NCI-H146 (cell line): ENCODE data around the gene DOCK2.
"Not testable (repeated sequence)": the region's sequence is repeated elsewhere in the genome, so short reads cannot be mapped to it uniquely, and the experiment has no call there.

Source experiments
- DNase-seq: peaks from one replicate; lab custom pipeline; 2025; lab: John Stamatoyannopoulos, UW

DOCK2 gene

DNA sequence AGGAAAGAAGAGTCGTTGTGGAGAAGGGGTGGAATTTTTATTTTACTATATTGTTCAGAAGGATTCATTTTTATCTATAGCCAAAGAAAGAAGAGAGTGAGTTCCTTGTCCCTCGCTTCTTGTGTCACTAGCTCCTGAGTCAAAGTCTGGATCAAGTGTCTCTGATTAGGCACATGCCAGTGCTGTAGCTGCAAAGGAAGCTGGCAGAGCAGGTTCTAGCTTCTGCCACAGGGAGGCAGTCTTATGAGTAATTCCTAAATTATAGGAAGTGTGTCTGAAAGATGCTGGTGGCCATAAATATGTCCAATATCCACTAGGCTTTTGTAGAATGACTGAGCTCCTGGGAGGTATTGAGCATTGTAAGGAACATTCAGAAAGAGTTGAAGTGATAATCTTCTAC is 84.7 kb downstream of the DOCK2 start:
- DNase-seq = no peak

DNA sequence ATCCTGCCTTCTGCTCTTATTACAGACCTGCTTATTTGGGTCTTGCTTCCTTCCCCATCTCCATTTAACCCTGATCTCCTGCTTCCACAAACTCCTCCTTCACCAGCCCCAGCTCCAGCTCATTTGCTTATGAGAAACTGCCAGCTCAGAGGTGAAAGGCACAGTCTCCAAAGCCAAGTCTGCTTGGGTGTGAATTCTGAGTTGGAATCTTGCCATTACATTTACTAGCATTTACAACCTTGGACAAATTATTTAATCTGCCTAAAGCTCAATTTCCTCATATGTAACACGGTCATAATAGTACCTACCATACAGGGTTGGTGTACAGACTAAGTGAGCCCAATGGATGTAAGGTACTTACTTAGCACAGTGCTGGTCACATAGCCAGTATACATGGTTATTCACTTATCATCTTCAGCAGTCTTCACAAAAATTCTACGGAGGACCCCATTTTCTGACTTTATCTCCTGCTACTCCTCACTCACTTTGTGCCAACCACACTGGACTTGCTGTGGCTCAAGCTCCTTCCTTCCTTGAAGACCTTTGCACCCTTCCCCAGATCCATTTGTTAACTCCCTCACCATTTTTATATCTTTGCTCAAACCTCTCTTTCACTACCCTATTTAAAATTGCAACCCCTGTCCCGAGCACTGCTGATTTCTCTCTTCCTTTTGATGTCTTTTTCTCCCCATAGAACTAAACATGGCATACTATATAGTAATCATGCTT is 86.2 kb downstream of the DOCK2 start:
- DNase-seq = no peak

DNA sequence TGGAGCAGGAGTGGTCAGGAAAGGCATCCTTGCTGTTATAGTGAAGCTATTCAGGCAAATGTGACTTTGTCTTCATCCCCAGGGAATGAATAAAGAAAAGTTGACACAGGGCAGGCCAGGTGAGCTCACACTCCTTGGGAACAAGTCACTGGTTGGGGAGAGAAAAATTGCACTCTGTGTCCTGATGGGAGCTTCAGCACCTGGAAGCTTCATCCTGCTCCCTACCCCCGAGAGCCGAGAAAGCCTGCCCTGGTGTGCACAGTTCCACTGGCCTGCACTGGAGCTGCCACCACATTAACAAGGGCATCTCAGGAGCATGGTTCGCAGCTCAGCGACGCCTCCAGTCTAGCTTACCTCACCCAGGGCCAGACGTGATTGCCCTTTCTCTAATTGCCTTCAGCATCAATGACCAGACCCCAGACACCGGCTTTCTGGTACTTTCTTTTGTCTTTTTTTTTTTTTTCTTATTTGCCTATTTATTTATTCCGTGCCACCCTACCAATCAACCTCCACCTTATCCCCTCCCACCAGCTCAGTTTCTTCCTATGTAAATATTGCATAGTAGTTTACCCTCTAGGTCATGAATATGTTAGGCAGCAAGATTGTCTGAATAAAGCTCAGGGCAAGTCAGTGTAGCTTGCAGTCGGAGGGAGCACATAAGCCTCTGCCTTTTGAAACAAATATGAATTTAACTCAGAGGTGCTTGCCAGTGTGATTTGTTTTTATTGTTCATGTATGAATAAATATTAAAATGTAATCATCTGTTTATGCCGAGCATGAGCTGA is 87.4 kb downstream of the DOCK2 start:
- no peak for DNase-seq

DNA sequence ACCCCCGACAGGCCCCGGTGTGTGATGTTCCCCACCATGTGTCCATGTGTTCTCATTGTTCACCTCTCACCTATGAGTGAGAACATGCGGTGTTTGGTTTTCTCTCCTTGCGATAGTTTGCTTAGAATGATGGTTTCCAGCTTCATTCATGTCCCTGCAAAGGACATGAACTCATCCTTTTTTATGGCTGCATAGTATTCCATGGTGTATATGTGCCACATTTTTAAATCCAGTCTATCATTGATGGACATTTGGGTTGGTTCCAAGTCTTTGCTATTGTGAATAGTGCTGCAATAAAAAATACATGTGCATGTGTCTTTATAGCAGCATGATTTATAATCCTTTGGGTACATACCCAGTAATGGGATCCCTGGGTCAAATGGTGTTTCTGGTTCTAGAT is 88.6 kb downstream of the DOCK2 start:
- DNase-seq = not testable (repeated sequence)

DNA sequence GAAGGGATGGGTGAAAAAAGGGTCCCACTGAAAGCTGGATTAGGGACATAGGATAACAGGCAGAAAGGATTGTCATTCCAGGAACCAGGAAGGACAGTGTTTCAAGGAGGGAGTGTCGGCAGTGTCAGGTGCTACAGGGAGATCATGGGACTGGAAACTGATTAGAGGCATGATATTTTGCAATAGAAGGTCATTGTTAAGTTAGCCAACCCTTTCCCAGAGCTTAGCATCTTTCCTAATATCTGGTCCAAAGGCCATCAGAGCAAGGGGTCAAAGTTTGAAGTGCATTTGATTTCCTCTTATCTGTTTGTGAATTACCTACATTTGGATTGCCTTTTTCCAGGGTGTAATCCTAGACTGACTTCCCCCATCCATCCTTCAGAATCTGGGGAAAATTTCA is 91.3 kb downstream of the DOCK2 start:
- no peak for DNase-seq

DNA sequence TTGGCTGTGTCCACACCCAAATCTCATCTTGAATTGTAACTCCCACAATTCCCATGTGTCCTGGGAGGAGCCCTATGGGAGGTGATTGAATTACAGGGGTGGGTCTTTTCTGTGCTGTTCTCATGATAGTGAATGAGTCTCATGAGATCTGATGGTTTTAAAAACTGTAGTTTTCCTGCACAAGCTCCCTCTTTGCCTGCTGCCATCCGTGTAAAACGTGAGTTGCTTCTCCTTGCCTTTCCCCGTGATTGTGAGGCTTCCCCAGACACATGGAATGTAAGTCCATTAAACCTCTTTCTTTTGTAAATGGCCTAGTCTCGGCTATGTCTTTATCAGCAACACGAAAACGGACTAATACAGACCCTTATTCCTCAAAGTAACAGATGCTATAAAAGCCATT is 94.1 kb downstream of the DOCK2 start:
- DNase-seq = no peak

DNA sequence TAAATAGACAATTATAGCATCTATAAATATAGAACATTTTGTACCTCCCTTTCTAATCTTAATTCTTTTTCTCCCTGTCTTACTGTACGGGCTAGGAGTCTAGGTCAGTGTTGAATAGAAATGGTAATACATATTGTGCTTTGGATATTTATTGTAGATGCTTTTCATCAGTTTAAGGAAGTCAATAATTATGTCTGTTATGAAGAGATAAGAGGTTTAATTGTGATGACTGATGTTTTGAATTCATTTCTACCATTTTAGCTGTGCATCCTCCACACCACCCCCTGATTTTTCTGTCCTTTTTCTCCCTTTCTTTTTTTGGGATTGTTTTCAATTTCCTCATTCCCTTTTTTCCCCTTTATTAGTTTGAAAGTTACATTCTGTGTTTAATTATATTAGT is 95.8 kb downstream of the DOCK2 start:
- no peak for DNase-seq

DNA sequence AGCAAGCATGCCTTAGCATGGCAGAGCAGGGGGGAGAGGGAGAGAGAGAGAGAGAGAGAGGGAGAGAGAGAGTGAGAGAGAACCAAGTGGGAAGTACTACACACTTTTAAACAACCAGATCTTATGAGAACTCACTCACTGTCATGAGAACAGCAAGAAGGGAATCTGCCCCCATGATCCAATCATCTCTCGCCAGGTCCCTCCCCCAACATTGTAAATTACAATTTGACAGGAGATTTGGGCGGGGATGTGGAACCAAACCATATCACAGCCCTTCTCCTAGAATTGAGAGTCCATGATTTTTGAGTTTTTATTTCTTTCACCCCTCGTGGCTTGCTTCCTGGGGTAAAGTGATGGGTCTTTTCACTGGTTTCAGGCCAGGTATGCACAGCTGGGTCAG is 98.8 kb downstream of the DOCK2 start:
- DNase-seq = no peak

DNA sequence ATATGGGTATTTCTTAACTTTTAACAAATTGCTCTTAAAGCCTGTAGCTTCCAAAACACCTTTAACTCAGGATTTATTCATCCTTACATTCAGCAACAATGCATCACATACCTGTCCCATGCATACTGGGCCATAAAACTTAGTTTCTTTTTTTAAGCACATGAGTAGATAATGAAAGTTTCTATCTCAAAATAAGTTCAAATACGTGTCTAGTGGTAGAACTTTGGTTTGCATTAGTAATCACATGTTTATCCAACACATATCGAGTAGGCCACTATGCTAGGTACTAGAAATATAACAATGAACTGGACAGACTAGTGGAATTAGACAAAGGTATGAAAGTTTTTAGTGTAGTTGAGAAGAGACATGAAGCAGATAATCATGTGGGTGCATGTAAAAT is 99.6 kb downstream of the DOCK2 start:
- DNase-seq = no peak

DNA sequence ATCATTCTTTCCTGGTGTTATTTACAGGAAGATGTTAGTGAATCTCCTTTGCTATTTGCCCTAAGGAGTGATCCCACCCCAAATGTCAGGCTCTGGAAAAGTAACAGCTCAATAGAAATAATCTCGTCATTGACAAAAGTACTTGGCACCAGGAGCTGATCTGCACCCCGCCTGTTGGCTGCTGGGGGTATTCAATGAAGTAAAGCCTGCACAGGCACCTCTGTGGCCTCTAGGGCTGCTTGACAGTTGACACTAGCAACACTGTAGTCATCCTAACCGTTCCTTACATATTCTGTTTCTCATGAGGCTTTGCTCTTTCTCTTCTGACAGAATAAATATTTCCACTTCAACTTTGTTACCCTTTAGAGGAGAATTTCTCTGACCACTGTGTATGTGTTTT is 103.4 kb downstream of the DOCK2 start:
- no peak for DNase-seq

DNA sequence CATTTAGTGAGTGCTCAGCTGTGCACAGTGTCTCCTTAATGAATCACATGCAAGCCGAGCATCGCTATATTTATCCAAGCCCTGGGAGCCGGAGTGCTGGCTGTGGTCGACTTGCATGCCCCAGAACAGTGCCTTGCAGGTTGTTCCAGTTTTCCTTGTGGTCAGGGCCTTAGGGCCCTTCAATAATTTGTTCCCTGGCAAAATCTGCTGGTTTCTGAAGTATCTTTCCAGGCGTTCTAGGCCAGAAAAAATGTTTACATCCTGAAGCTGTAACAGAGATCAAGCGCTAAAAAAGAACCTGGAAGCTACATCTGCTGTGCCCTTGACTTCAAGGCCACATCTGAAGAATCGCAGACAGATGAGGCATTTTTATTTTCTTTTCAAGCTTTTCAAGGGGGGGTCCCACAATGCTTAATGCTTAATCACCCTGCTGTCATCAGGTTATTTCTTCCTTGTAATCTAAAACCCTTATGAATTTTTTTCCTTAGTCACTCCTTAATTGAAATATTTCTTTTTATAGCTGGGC is 105.8 kb downstream of the DOCK2 start:
- no peak for DNase-seq

DNA sequence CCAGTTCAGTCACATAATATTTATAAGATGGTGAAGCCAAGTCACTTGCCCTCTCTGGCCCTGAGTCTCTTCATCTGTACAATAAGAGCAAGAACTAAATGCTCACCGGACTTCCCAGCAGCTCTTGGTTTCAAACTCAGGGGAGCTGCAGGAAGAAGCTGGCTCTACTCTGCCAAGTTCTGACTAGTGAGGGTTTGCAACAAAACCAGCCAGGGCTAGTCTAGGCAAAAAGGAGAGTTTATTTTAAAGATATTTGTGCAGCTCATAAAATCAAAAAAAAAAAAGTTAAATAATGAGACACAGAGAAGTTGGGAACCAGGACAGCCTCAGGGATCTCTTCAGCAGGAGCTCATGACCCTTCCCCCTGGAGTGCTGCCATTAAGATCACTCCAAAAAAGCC is 107.3 kb downstream of the DOCK2 start:
- DNase-seq = no peak

DNA sequence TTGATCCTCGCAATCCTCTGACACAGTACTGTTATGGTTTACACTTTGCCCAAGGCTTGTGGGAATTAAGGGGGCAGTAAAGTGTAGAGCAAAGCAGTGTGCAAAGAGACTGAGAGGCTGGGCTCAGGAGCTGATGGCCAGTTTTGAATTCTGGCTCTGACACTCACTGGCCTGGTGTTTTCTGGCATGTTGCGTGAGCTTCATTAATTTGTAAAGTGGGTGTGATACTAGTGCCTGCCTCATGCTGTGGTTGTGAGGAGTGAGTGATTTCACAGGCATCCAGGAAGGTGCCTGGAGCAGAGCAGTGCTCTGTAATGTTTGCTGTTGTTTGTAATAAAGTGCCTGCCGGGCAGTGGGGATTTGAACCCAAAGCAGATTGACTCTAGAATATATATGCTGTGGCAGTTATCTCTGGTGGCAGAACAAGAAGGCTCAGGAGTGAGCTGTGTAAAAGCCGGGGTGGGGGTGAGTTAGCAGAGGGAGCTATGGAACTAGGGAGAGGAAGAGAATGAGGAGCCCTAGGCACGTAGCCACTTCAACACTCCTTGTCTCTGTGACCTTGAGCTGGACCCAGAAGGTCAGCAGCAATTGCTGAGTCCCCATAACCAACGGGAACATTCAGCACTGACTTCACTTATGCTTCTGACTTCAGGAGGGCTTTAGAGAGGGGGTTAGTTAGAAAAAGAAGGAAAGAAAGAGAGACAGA is 108.5 kb downstream of the DOCK2 start:
- no peak for DNase-seq

DNA sequence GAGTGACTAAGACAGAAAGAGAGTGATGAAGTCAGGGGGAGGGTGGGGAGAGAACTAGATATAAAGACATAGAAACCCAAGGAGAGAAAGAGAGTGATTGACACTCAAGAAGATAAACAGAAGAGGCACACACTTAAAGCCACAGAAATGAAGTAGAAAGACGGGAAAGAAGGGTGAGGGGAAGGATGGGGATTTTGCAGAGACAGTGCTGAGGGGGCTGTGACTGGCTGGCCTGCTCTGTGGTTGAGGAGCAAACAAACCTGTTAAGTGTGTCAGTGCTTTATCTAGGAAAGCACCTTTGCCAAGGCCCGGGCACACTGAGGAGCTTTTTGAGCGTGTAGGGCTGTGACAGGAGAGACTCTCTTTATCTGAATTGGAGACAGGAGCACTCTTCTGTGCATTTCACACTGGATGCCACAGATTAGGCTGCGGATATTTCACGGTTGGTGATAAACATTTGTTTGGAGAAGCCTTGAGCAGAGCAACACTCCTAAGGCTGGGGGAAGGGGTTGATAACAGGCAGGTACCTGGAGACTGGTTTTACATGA is 109.1 kb downstream of the DOCK2 start:
- DNase-seq = no peak

DNA sequence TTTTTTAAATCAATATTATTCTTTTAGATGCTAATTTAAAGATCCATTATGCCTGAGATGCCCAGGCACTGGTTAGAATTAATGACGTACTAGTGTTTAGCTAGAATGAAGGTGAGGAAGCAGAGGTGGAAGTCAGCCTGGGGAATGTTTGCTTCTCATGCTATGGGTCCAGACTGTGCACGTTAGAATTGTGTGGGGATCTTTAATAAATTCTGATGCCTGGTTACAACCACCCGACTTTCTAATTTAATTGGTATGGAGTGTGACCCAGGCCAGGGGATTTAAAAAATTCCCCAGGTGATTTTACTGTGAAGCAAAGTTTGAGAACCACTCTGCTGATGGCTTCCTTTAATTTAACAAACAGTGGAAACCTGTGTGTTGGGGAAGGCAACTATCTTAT is 111.1 kb downstream of the DOCK2 start:
- no peak for DNase-seq

DNA sequence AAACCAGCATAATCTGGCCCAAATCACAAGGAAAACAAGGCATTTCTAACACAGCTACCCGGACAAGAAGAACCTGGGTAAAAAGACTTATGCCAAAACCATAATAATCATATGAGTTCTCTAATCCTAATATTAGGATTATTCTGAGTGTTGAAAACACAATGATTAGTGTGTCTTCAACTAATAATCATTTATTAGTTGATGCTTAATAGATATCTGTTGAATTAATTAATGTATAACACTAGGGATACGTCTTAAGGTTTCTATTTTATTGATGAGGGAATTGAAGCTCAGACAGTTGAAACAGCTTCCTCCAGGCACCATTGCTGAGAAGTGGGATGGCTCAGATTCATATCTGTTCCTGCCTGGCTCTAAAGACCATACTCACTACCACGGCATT is 112.2 kb downstream of the DOCK2 start:
- no peak for DNase-seq

DNA sequence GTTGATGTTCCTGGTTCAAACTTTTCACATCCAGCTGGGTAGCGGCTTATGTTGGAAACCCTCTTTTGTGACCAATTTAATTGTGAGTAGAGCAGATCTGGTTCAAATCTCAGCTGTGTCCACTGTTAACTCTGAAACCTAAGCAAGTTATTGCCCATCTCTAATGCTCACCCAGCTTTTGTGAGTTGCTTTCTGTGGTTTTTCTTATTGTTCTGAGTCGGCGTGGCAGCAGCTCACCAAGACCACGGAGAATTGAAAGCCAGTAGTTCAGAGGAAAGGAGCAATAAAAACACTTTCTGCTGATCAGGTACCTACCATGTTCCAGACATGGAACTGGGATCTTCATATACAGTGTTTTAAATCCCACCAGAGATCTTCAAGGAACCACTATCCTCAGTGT is 114.4 kb downstream of the DOCK2 start:
- no peak for DNase-seq

DNA sequence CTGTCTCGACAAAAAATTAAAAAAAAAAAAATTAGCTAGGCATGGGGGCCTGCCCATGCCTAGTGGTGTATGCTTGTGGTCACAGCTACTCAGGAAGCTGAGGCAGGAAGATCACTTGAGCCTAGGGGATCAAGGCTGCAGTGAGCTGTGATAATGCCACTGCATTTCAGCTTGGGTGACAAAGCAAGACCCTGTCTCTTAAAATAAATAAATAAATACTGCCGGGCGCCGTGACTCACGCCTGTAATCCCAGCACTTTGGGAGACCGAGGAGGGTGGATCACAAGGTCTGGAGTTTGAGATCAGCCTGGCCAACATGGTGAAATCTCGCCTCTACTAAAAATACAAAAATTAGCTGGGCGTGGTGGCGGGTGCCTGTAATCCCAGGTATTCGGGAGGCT is 115.5 kb downstream of the DOCK2 start:
- not testable (repeated sequence) for DNase-seq

DNA sequence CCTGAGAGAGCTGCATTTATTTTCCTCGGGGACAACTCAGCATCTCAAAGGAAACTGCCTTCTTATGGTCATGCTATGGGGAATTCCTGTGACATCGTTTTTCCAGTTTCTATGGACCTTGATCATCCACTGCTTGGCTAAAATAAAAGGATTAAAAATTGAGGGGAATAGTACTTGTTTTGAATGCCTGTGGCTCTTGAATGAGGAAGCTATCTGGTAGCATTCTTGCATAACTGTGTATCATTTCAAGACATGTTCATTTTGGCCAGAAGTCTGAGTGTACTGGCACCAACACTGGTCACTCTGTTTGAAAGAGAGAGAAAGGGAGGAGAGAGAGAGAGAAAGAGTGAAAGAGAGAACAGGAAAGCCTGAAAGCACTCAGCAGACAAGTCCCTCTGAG is 116.7 kb downstream of the DOCK2 start:
- DNase-seq = no peak

DNA sequence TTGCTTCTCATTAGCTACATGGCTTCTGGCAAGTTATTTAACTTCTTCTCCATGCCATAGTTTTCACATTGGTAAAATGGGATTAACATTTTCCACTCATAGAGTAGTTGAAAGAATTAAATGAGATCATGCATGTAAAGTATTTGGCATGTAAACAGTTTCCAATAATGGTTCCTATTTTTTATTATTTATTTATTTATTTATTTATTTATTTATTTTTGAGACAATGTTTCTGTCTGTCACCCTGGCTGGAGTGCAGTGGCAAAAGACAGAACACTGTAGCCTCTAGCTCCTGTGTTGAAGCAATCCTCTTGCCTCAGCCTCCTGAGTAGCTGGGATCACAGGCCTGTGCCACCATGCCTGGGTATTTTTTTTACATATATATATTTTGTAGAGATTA is 117.7 kb downstream of the DOCK2 start:
- no peak for DNase-seq

DNA sequence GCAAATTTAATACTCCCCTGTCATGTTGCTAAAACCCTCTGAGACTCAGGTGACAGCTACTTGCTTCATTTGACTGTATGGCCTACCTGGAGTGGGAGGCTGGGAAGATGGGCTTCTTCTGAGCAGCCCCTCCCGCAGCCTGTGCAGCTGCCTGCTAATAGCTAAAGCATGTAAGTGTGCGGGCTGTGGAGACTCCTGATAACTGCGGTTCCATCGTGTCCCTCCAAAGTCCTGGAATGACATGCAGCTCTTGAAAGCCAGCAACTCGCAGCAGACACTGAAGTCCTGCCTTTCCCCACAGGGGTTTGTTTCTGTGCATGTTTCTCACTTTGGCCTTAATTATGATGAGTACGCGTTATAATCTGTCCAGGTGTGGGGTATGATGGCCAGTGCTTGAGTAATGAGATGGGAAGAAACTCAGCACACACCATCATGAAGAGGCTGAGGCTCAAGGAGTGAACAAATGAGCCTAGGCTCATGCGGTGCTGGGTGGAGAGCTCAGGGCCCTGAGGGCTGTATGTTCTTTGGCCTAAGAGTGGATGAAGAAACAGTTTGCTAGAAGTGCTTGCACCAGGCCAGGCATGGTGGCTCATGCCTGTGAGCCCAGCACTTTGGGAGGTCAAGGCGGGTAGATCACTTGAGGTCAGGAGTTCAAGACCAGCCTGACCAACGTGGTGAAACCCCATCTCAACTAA is 119.1 kb downstream of the DOCK2 start:
- no peak for DNase-seq

DNA sequence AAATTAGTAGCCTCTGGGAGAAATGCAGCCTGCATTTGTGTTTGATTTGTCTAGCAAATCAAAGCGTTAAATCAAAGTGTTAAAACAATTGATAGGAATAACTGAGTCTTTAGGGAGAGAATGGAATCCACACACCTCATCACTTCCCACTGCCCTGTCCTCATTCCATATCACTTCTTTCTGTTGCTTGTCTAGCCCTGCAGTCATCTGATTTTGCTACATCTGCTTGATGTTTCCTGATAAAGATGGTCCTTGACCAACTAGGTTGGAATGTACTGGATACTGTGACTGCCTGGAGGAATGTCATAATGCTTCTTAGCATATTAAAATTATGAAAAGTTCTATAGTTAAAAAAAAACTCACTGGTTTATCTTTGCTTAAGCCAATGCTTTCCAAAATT is 119.9 kb downstream of the DOCK2 start:
- DNase-seq = no peak
